ENCODE data around the gene B4GAT1. TPM values are rescaled to one million over a fixed set of nuclear protein-coding genes. Genes with fewer than 3 reads are reported as not detected.

The B4GAT1 gene
- polyA plus RNA-seq, 1 experiment: 15.9 TPM

- DNase-seq (ENCODE audit: low read depth, low spot score): no peak
- ChIA-PET POLR2A (no interaction called here), CTCF (interaction anchor here (6.0 kb wide), 1 partner anchor 20 kb away, joined by 62 read pairs; no protein-coding TSS in a partner anchor)
- no peak overlapping the region for H3K4me3 ChIP-seq (ENCODE audit: low read depth, low read length)
- TF ChIP-seq, protein P1, sequence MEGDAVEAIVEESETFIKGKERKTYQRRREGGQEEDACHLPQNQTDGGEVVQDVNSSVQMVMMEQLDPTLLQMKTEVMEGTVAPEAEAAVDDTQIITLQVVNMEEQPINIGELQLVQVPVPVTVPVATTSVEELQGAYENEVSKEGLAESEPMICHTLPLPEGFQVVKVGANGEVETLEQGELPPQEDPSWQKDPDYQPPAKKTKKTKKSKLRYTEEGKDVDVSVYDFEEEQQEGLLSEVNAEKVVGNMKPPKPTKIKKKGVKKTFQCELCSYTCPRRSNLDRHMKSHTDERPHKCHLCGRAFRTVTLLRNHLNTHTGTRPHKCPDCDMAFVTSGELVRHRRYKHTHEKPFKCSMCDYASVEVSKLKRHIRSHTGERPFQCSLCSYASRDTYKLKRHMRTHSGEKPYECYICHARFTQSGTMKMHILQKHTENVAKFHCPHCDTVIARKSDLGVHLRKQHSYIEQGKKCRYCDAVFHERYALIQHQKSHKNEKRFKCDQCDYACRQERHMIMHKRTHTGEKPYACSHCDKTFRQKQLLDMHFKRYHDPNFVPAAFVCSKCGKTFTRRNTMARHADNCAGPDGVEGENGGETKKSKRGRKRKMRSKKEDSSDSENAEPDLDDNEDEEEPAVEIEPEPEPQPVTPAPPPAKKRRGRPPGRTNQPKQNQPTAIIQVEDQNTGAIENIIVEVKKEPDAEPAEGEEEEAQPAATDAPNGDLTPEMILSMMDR (IDR thresholded peaks at IDR 0.05; ENCODE audit: low read depth, low read length): no peak
- H3K27me3 ChIP-seq (ENCODE audit: control insufficient read depth, insufficient read depth, low read length): no peaks in the 10 kb centered on the region
- H3K27ac ChIP-seq (ENCODE audit: low read depth, low read length): no peak overlapping the region
- H3K9me3 ChIP-seq (ENCODE audit: control insufficient read depth, insufficient read depth, low read length): peaks cover 3% of the 10 kb centered on the region; the same call in 1 of the 2 replicates
Measured at GRCh38 chr11:66332371-66333219, 14.8 kb downstream of the B4GAT1 start.

- CTCF ChIA-PET: interaction anchor here (6.0 kb wide), 1 partner anchor 19 kb away, joined by 62 read pairs; no protein-coding TSS in a partner anchor
- Histone ChIP-seq H3K4me3 (ENCODE audit: low read depth, low read length) (no peak overlapping the region), H3K27ac (ENCODE audit: low read depth, low read length) (no peak overlapping the region), H3K9me3 (ENCODE audit: control insufficient read depth, insufficient read depth, low read length) (peaks cover 3% of the 10 kb centered on the region; the same call in 1 of the 2 replicates), H3K27me3 (ENCODE audit: control insufficient read depth, insufficient read depth, low read length) (no peaks in the 10 kb centered on the region)
- no peak for DNase-seq (ENCODE audit: low read depth, low spot score)
- TF ChIP-seq, protein P1 (IDR thresholded peaks at IDR 0.05; ENCODE audit: low read depth, low read length): no peak
- POLR2A ChIA-PET: interaction anchor here (2.2 to 2.6 kb wide), 2 partner anchors 15 to 19 kb away, joined by 11 to 12 read pairs; partner anchors contain the start of gene CD248
Measured at GRCh38 chr11:66331542-66332370, 15.7 kb downstream of the B4GAT1 start.

GRCh38 chr11:66330931-66331330 lies 16.5 kb downstream of the B4GAT1 start:
- ChIA-PET POLR2A (interaction anchor here (2.2 to 2.6 kb wide), 2 partner anchors 14 to 18 kb away, joined by 11 to 12 read pairs; partner anchors contain the start of gene CD248), CTCF (interaction anchor here (6.0 kb wide), 1 partner anchor 18 kb away, joined by 62 read pairs; no protein-coding TSS in a partner anchor)
- no peaks in the 10 kb centered on the region for H3K27me3 ChIP-seq (ENCODE audit: control insufficient read depth, insufficient read depth, low read length)
- H3K27ac ChIP-seq (ENCODE audit: low read depth, low read length): no peak overlapping the region
- TF ChIP-seq, protein P1 (IDR thresholded peaks at IDR 0.05; ENCODE audit: low read depth, low read length): no peak
- peaks cover 3% of the 10 kb centered on the region; the same call in 1 of the 2 replicates for H3K9me3 ChIP-seq (ENCODE audit: control insufficient read depth, insufficient read depth, low read length)
- no peak for DNase-seq (ENCODE audit: low read depth, low spot score)
- no peak overlapping the region for H3K4me3 ChIP-seq (ENCODE audit: low read depth, low read length)

DNA sequence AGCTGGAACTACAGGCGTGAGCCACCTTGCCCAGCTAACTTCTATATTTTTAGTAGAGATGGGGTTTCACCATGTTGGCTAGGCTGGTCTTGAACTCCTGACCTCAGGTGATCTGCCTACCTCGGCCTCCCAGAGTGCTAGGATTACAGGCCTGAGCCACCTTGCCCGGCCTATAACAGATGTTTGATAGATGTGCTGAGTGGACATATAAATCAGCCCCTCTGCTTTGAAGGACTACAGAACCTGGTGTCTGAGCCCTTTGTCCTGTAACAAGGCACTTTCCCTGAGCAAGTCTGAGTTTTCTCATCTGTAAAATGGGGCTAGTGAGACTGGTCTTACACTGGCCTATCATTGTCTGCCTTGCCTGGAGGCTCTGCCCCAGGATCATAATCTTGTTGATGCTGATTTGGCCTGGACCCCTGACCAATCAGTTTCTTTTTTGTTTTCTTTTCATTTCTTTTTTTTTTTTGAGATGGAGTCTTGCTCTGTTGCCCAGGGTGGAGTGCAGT lies 18.2 kb downstream of the B4GAT1 start:
- DNase-seq (ENCODE audit: low read depth, low spot score): no peak
- ChIA-PET CTCF (interaction anchor here (0.7 to 6.0 kb wide), 6 partner anchors 11 to 635 kb away, joined by 3 to 62 read pairs (median 4); no protein-coding TSS in a partner anchor), POLR2A (interaction anchor here (0.8 to 2.6 kb wide), 3 partner anchors 12 to 17 kb away, joined by 10 to 18 read pairs (median 11); partner anchors contain the start of gene CD248)
- TF ChIP-seq, protein P1 (IDR thresholded peaks at IDR 0.05; ENCODE audit: low read depth, low read length): no peak
- no peaks in the 10 kb centered on the region for H3K9me3 ChIP-seq (ENCODE audit: control insufficient read depth, insufficient read depth, low read length)
- no peak overlapping the region for H3K4me3 ChIP-seq (ENCODE audit: low read depth, low read length)
- H3K27ac ChIP-seq (ENCODE audit: low read depth, low read length): no peak overlapping the region
- H3K27me3 ChIP-seq (ENCODE audit: control insufficient read depth, insufficient read depth, low read length): no peaks in the 10 kb centered on the region
